Mononuclear cell (primary cell): ENCODE results near the gene CEP128. TPM values are rescaled to one million over a fixed set of nuclear protein-coding genes. Genes with fewer than 3 reads are reported as not detected.

Source experiments
- H3K27me3 ChIP-seq: 2 replicates; pipeline ENCODE4 v1.6.0; 2011; ENCODE audit warnings: low read length, control low read depth; ENCODE audit not compliant: insufficient read depth
- H3K4me1 ChIP-seq: 2 replicates; pipeline ENCODE4 v1.5.1; 2011; ENCODE audit warnings: mild to moderate bottlenecking, low read length, control low read depth; ENCODE audit not compliant: insufficient read depth
- H3K4me3 ChIP-seq: 2 replicates; pipeline ENCODE4 v1.5.1; 2011; ENCODE audit warnings: mild to moderate bottlenecking, low read length, moderate library complexity
- H3K9me3 ChIP-seq: 2 replicates; pipeline ENCODE4 v1.5.1; 2011; ENCODE audit warnings: low read depth, mild to moderate bottlenecking, control low read depth, low read length
- total RNA-seq: library from RNA; depleted of rRNA; stranded (reverse); fragments of >200 nt; gene quantifications from one replicate; pipeline ENCODE4 v1.2.3, GENCODE V29; 2012

CEP128 gene
- total RNA-seq, 1 donor, result 11.0 TPM

DNA sequence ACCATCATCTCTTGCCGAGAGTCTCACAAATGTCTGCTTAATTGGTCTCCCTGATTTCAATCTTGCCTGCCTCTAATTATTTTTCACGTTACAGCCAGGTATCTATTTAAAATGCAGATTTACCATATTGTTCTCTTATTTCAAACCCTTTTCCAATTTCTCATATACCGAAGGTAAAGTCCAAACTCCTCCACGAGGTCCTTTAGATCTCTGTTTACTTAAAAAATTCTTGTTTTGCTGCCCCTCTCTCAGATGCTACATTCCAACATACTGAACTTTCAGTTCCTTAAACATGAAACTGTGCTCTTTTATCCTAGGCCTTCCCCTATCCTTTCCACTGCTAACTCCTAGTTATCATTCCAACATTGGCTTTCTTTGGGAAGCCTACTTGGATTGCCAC lies 363.9 kb downstream of the CEP128 start:
- H3K9me3 ChIP-seq, result no peaks in the 10 kb centered on the region
- H3K4me1 ChIP-seq, result no peaks in the 10 kb centered on the region
- no peak overlapping the region for H3K4me3 ChIP-seq
- H3K27me3 ChIP-seq, result no peaks in the 10 kb centered on the region

DNA sequence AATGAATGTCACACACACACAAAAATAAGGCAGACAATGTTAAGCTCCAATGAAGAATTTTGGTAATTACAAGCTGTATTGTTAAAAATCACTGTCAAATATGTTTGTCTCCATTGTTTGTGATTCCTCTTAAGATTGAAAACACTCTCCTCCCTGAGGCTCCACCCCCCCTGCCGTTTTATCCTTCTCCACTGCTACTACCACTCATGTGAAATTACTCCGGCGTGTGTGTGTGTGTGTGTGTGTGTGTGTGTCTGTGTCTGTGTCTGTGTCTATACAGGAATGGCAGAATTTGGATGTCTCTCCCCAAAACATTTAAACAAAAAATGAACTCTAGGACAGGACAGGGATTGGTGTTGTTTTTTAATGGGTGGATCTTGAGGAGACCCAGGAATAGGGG lies 365.1 kb downstream of the CEP128 start:
- Histone ChIP-seq H3K4me3 (no peak overlapping the region), H3K9me3 (no peaks in the 10 kb centered on the region), H3K4me1 (no peaks in the 10 kb centered on the region), H3K27me3 (no peaks in the 10 kb centered on the region)

DNA sequence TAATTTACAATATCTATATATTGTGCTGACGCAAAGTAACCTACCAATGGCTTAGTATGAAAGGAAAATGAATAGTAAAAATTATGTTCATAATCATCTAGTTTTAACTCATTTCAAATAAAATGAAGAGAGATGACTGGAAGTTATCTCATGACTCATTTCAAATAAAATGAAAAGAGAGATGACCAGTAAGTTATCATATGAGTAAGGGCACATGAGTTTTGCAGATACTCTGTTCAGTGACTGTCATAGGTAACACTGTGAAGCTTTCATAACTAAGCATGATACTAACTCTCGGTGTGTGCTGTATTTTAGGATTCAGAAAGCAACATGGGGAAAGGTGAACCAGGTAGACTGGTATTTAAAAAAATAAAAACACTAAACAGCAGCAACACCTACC lies 365.8 kb downstream of the CEP128 start:
- H3K4me1 ChIP-seq, result no peaks in the 10 kb centered on the region
- H3K27me3 ChIP-seq, result no peaks in the 10 kb centered on the region
- no peak overlapping the region for H3K4me3 ChIP-seq
- no peaks in the 10 kb centered on the region for H3K9me3 ChIP-seq

DNA sequence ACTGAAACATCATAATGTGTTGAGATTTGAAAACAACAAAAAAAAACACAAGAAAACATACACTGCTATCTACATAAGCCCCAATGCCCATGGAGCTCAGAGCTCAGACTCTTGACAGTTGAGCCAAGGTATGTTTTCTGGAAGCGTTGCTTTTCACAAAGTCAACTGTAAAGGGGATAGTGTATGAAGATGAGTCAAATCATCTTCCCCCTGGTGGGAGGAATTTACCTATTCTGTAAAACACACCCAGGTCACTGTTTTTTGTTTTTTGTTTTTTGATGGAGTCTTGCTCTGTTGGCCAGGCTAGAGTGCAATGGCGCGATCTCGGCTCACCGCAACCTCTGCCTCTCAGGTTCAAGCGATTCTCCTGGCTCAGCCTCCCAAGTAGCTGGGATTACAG lies 368.9 kb downstream of the CEP128 start:
- no peak overlapping the region for H3K4me3 ChIP-seq
- no peaks in the 10 kb centered on the region for H3K4me1 ChIP-seq
- no peaks in the 10 kb centered on the region for H3K27me3 ChIP-seq
- H3K9me3 ChIP-seq, result no peaks in the 10 kb centered on the region

DNA sequence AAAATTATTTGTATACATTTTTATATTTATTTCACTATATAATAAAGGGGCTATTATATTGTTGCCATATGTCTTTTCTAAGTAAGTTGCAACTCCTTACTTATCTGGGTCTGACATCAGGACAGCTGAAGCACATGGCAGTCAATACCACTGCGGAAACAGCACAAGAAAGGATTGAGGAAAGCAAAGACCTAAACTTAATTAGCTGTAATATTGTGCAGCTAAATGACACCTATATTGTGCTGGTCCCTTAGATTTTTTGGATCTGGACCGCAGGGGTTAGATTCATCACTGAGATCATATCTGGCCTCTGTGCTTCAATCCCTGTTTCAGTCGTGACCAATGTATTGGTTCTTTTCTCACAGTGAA lies 370.6 kb downstream of the CEP128 start:
- Histone ChIP-seq H3K4me3 (no peak overlapping the region), H3K4me1 (no peaks in the 10 kb centered on the region), H3K27me3 (no peaks in the 10 kb centered on the region), H3K9me3 (no peaks in the 10 kb centered on the region)

DNA sequence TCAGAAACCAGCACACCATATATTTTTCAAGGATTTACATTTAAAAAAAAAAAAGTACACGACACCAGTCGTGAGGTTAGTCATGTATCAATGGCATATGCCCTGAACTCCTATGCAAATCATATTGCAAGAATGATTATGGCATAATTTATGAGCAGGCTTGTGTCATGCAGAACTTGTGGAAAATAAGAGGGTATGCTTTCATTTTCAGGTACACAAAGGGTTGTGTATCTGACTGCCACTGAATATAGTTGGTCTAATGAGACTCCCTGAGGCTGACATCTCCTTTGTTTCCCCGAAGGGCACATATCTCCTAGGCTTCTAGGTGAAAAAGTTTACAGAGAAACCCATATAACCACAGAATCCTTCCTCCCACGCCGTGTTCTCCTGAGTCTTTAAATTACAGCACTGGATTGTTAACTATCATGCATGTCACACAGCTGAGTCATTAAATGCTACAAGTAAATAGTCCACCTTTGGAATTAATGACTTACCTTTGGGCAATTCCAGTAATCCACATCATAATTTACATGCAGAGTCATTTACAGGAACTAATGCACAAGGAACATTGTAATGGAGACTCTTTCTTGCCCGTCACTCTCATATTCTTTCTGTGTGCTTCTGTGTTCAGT lies 373.5 kb downstream of the CEP128 start:
- Histone ChIP-seq H3K9me3 (no peaks in the 10 kb centered on the region), H3K4me3 (no peak overlapping the region), H3K4me1 (no peaks in the 10 kb centered on the region), H3K27me3 (no peaks in the 10 kb centered on the region)

DNA sequence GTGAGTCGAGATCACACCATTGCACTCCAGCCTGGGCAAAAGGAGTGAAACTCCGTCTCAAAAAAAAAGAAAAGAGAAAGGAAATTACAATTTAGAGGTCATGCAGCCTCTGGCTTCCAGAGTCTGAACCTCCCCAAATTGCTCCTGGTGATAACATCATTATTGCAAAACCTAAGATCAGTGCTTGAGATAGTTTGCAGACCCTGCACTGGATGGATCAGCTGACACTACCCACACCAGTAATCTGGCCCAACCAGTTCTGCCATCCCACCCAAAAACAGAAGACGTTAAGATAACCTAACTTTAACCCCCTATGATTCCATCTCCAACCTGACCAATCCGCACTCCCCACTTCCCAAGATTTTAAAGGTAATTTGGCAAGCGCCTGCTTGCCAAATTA lies 376.5 kb downstream of the CEP128 start:
- H3K4me3 ChIP-seq, result no peak overlapping the region
- H3K27me3 ChIP-seq, result no peaks in the 10 kb centered on the region

DNA sequence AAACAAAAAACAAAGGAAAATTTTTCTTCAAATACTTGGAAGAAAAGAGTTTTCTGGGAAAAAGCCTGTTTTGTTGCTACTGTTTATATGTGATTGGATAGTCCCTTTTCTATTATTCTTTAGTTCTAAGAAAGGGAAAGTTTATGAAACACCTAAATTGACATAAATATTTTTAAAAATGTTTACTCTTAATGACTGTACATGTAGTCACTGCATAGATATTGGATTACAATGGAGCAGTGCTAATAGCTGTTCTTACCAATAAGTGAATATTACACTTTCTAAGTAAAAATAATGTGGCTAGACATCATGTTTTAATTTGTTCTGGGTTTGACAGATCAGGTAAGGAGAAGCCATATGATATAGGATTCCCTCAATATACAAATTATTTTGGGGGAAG lies 377.5 kb downstream of the CEP128 start:
- no peak overlapping the region for H3K4me3 ChIP-seq
- H3K9me3 ChIP-seq, result no peaks in the 10 kb centered on the region
- no peaks in the 10 kb centered on the region for H3K27me3 ChIP-seq
- no peaks in the 10 kb centered on the region for H3K4me1 ChIP-seq

More for the DNA sequence above, 376.5 kb downstream of the CEP128 start:
- H3K9me3 ChIP-seq, result no peaks in the 10 kb centered on the region
- no peaks in the 10 kb centered on the region for H3K4me1 ChIP-seq

DNA sequence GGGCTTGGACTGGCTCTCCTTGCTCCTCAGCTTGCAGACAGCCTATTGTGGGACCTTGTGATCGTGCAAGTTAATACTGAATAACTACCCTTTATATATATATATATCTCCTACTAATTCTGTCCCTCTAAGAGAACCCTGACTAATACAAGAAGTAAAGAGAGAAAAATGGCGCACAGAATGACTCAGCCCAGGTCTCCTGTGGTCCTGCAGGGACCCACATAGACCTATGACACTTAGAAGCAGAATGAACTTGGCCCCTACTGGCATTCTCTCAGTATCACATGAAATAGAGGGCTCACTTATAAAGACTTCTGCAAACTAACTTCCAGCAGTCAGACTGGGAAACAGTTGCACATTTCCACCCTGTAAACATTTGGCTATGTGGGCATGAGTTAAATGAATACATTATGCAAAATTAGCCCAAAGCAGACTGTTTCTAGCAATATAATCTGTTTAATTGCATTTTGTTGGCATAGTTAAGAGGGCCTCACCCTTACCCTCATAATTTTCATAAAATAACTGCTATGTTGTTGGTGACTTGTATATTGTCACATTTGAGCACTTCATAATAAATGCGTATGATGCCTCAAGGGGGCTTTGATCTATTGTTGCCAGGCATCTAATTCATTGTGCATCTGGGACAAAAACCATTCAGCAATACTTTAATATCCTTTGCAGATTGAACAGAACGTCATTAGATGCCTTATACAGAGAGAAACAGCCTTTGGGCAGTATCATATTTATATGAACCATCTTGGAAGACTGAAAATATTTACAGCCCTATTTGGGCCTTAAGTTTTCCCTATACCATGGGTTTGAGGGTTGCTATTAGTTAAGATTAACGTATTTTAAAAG lies 380.5 kb downstream of the CEP128 start:
- Histone ChIP-seq H3K27me3 (no peaks in the 10 kb centered on the region), H3K4me3 (no peak overlapping the region), H3K4me1 (no peaks in the 10 kb centered on the region), H3K9me3 (no peaks in the 10 kb centered on the region)

DNA sequence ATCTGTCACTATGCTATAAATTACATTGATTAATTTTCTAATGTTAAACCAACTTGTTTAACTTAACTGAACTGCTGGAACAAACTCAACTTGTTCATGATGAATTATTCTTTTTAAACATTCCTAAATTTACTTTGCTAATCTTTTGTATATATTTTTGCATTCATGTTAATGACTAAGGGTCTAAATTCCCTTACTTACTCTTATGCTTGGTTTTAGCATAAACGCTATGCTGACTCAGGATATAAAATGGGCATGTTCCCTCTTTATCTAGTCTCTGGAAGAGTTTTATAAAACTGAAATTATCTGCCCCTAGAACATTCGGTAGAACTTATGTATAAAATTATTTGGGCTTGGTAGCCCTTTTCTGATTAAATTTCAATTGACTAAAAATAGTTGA lies 387.4 kb downstream of the CEP128 start:
- Histone ChIP-seq H3K4me1 (no peaks in the 10 kb centered on the region), H3K4me3 (no peak overlapping the region), H3K9me3 (no peaks in the 10 kb centered on the region), H3K27me3 (no peaks in the 10 kb centered on the region)

DNA sequence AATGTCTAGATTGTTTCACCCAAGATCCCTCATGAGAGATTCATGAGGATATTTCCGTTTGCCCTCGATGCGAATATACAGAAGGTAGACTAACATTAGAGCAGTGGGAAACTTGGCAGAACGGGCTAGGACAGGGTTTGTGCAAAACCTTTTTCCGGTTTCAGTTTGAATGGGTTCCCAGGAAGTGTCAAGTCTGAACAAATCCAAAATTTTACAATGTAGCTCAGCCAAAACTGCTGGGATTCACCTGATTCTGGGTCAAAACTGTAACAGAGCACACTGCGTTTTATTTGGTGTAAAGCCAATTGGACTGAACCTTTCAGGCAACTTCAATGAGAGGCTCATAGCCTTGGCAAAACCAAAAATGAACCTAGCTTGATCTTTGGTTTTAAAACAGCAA lies 392.4 kb downstream of the CEP128 start:
- Histone ChIP-seq H3K4me1 (no peaks in the 10 kb centered on the region), H3K27me3 (no peaks in the 10 kb centered on the region), H3K4me3 (no peak overlapping the region), H3K9me3 (no peaks in the 10 kb centered on the region)

DNA sequence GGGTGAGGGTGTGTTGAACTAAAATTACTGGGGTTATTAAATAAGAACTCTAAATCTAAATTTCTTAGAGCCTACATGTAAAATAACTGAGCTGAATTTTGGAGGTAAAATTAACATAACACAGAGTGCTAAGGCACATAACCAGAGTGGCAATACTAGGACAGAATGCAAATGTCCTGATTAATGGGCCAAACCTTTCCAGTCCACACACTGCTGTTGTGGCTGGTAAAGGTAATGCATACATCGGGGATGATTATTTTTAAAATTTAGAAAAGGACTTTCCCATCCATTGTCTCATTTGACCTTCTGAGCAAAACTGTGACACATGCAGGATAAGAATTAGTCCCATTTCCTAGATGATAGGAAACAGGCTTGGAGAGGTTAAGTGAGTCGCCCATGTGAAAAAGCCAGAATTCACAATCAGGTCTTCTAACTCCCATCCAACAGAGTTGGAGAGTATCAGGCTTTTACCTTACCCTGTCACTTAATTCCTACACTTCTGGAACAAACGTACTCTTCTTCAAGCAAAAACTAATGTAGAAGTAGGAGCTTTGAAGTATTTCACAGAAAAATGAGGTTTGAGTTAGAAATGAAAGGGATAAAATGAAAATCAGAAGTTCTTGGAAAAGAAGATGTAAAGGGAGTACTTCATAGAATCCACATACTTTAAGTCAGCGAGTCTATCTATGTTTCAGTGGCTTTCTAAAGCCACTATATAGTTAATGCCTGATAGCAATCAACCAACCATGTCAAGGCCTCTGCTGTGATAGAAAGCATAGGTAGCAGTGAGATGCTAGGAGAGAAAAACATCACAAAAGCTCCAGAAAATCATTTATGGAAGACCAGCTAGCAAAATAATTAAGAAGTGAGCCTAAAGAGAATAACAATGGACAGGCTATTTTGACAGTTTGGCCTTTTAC lies 395.3 kb downstream of the CEP128 start:
- Histone ChIP-seq H3K4me1 (no peaks in the 10 kb centered on the region), H3K27me3 (no peaks in the 10 kb centered on the region), H3K4me3 (no peak overlapping the region), H3K9me3 (no peaks in the 10 kb centered on the region)

DNA sequence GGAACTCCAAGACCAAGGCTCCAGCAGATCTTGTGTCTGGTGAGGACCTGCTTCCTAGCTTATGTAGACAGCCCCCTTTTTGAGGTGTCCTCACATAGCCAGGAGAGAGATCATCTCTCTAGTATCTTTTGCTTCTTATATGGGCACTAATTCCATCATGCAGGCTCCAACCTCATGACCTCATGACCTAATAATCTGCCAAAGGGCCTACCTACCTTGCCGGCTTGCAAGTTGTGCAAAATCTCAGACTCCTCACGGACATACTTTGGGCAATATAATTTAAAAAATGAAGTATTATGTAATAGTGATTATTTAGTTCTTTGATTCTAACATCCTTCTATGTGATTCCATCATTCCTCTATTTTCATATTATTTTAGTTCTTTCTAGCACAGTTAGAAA lies 397.2 kb downstream of the CEP128 start:
- no peaks in the 10 kb centered on the region for H3K4me1 ChIP-seq

DNA sequence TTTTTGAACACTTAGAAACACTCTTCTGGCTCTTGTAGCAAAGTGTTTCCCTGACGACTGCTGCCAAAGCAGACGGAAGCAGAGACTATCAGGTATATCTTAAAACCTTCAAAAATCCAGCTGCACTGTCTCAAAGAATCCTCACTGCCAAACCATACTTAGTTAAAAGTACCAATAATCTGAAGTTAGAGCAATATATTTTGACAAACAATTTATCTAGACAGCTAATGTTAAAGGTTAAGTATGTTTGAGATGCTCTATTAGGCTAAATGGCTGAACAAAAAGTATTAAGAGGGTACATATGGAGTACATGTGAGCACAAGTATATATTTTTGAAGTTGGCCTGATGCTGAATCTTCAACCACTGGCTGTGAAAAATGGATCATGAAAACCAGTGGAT lies 398.3 kb downstream of the CEP128 start:
- Histone ChIP-seq H3K9me3 (no peaks in the 10 kb centered on the region), H3K4me1 (no peaks in the 10 kb centered on the region)

More for the DNA sequence above, 397.2 kb downstream of the CEP128 start:
- Histone ChIP-seq H3K9me3 (no peaks in the 10 kb centered on the region), H3K27me3 (no peaks in the 10 kb centered on the region), H3K4me3 (no peak overlapping the region)

More for the DNA sequence above, 398.3 kb downstream of the CEP128 start:
- no peak overlapping the region for H3K4me3 ChIP-seq
- H3K27me3 ChIP-seq, result no peaks in the 10 kb centered on the region
